Activated CD4-positive, alpha-beta T cell treated with anti-CD3 and anti-CD28 coated beads for 4 hours (primary cell): ENCODE results near the gene SLC1A7.
"Not testable (repeated sequence)": the region's sequence is repeated elsewhere in the genome, so short reads cannot be mapped to it uniquely, and the experiment has no call there.

Experiments
- DNase-seq, 2 donors: peaks; one replicate each; pipeline ENCODE4 v3.0.0-alpha.2; 2020

Gene SLC1A7

GRCh38 chr1:53142226-53142853 is at the start of gene SLC1A7:
TSS of gene SLC1A7 (minus strand) at chr1:53142638. CDS start at chr1:53142449, 189 bp downstream.
- no peak for DNase-seq

DNA sequence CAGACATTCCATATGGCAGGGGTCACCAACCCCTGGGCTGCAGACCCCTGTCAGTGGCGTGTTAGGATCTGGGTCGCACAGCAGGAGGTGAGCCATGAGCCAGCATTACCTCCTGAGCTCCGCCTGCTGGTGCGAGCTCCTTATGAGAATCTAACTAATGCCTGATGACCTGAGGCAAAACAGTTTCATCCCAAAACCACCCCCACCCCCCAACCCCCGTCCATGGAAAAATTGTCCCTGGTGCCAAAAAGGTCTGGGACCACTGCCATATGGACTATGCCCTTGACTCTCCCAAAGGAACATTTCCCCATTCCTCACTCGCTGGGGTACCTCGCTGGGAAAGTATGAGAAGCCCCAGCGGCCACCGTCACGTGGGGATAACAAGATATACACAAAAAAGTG is 47.8 kb upstream of the SLC1A7 start:
- DNase-seq: no peak

- no peak for DNase-seq
These were observed 46.6 kb upstream of the SLC1A7 start for GRCh38 chr1:53189061-53189460.

- no peak for DNase-seq
These were observed 45.7 kb upstream of the SLC1A7 start for GRCh38 chr1:53188099-53188498.

DNA sequence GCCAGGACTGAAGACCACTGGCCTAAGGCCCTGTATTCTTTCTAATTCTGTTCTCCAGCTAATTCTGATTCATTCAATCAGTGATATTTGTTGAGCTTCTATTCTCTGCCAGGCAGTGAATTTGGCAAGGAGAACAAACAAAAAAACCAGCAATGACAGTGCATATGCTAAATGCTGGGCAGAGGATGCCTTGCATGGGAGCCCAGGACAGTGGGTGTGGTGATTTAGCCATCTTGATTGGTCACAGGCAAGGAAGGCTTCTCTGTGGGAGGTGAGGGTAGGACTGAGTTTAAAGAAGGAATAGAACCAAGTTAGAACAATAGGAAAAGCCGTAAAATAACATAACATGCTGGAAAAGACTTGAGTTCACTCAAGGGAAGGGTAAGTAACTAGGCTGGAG is 45.0 kb upstream of the SLC1A7 start:
- DNase-seq: no peak

DNA sequence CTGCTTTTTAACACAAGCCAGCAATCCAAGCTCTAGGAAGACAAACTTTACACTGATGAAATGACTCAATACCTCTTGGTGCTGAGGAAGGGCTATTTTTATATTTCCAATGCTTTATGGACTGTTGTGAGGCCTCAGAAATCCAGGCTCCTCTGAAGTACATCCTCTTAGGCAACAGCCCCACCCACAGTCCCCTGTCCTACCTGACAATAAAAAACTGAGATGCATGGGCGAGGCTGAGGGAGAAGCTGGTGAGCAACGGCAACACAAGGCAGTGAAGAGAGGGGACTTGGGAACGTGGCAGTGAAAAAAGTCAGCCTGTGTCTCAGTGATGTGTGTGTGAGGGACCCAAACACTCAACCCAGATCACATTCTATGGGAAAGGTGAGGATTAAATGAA is 44.1 kb upstream of the SLC1A7 start:
- DNase-seq: no peak

DNA sequence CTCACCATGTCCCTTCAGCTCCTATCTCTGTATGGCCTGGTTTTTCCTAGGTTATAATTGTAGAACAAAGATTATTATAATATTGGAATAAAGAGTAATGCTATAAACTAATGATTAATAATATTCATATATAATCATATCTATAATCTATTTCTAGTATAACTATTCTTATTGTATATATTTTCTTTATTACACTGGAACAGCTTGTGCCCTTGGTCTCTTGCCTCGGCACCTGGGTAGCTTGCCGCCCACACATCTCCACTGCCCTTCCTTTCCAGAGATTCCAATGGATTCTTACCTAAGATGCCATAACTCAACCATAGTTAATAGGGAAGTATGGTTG is 43.5 kb upstream of the SLC1A7 start:
- not testable (repeated sequence) for DNase-seq

GRCh38 chr1:53183095-53183990 is 40.9 kb upstream of the SLC1A7 start:
- DNase-seq: no peak

DNA sequence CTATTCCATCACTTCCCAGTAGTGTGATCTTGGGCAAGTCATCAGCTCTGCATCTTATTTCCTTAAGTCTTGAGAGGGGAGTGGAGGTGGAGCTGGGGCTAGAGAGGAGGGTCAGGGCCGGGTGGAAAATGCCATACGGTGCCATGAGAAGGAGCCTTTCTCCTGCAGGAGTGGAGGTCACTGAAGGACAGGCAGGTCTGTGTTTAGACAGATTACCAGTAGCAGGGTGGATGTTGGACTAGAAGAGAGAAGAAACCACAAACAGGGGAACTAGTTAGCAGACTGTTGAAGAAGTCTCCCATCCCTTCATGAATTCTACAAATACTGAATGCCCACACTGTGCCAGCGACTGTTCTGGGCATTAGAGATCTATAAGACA is 40.3 kb upstream of the SLC1A7 start:
- no peak for DNase-seq

DNA sequence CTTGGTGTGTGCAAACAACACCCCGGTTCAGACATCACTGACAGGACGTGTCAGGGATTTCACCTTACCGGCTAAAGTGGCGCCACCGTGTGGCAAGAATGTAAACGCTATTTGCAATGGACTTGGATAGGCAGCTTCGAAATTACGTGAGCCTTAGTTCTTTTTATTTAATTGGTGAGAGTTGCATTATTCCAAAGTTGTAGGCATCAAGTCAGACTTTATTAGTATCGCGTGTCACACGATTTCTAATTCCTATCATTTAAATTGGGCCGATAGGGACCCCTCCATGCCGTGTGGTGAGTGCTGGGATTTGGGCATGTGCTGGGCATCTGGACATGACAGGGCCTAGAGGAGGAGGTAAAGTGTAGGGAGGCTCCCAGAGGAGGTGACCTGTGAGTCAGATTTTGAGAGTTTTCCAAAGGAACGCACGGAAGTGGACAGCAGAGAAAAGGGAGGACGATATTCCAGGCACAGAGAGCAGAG is 39.7 kb upstream of the SLC1A7 start:
- DNase-seq: peak; percentile 66 to 78

DNA sequence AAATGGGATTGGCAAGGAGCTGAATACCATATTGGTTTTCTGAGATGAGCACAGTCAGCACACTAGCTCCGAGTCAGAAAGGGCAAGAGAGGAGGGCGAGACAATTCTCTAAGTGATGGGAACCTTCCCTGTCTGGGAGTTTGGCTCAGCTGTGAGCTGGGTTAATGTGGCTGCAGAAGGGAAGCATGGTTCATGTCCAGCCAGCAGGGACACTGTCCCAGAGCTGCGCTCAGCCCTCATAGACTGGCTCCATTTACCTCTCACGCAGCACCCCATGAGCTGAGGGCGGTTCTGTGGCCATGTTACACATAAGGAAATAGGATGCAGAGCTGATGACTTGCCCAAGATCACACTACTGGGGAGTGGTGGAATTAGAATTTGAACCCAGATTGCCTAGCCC is 38.5 kb upstream of the SLC1A7 start:
- DNase-seq: no peak

- no peak for DNase-seq
These were observed 37.8 kb upstream of the SLC1A7 start for GRCh38 chr1:53180226-53180625.

GRCh38 chr1:53176452-53177208 is 34.2 kb upstream of the SLC1A7 start:
- no peak for DNase-seq

GRCh38 chr1:53174971-53175913 is 32.8 kb upstream of the SLC1A7 start:
- no peak for DNase-seq

GRCh38 chr1:53172426-53173128 is 30.1 kb upstream of the SLC1A7 start:
- no peak for DNase-seq

DNA sequence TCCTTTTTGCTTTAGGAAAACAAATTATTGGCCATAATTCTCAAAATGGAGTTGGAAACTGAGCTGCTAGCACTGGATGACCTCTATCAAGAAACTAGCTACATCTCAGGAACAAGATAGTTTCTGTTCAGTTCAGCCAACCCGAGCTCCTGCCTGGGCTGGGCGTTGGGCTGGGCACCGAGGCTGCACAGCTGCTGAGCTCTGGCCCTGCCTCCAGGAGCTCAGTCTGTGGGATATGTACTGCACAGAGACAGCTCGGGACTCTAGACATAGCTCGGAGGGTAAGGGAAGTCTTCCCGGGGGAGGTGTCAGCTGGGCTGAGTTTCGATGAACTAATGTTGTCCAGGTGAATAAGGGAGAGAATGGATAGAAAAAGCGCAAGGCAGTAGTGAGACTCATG is 24.5 kb upstream of the SLC1A7 start:
- DNase-seq: no peak

DNA sequence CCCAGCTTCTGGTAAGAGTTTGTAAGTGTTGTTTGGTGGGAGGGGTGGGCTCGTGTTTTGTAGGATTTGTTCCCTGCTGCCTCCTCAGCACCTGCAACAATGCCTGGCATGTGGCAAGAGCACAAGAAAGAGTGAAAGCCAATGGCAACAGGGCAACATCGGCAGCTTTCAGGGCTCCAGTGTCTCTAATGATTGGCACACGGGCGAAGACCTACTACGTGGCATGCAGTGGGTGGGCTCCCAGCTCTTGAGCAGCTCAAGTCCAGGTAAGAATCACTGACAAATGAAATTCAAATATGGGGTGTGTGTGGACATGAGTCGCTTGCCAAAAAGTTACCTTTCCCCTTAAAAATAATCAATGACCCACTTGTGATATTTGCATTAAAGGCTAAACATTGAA is 23.9 kb upstream of the SLC1A7 start:
- DNase-seq: no peak

DNA sequence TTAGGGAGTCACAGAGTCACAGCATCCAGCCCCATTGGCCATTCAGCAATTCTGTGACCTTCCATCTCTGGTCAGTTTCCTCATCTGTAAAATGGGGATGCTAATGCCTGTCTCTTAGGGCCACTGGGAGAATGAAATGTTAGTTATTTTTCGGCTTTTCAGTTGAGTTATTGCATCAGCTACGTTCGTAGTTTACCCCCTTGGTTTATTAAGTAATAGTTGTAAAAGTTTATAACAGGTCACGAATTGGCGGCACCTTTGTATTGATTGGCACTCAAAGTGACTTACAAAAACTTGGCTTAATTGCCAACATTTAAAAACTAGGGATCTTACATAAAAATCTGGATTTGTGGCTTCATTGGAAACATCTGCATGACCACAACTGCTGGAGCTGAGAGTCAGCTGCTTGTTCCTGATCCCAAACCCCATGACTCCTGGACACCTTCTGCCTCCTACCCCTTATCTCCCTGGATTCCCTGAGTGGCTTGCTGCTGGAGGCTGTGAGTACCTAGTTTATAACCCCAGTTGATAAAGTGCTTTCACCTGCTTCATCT is 23.0 kb upstream of the SLC1A7 start:
- DNase-seq: no peak

DNA sequence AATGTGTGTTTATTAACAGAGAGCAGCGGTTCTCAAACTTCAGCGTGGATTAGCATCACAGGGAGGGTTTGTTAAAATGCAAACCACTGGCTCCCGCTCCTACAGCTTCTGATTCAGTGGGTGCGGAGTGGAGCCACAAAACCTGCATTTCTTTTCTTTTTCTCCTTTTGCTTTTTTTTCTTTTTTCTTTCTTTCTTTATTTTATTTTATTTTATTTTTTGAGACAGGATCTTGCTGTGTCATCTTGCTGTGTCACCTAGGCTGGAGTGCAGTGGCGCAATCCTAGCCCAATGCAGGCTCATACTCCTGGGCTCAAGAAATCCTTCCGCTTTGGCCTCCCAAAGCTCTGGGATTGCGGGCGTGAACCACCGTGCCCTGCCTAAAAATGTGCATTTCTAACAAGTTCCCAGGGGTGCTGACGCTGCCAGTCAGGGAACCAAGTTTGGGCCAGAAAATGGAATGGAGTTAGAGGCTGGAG is 20.9 kb upstream of the SLC1A7 start:
- DNase-seq: no peak

GRCh38 chr1:53162621-53163020 is 20.2 kb upstream of the SLC1A7 start:
- no peak for DNase-seq

GRCh38 chr1:53160924-53161378 is 18.5 kb upstream of the SLC1A7 start:
- no peak for DNase-seq
